Measurements from ENCODE around the gene SH3GL1. TPM values are rescaled to one million over a fixed set of nuclear protein-coding genes. Genes with fewer than 3 reads are reported as not detected.
A peak's percentile ranks its signal among the peaks of the same experiment; 100 is the strongest.

The SH3GL1 gene
- total RNA-seq, 1 donor = 83.2 TPM

- no peaks in the 10 kb centered on the region for H3K36me3 ChIP-seq (ENCODE audit: insufficient read depth, low read length)
- DNase-seq (ENCODE audit: insufficient read length, low spot score, missing footprints) = peak; percentile 90
- peaks cover 10% of the 10 kb centered on the region for H3K27me3 ChIP-seq (ENCODE audit: insufficient read depth, low read length)
- TF ChIP-seq CTCF (IDR thresholded peaks at IDR 0.05; ENCODE audit: extremely low read depth, low read depth, low read length) = no peak
- H3K9me3 ChIP-seq (ENCODE audit: low read depth, low read length) = no peaks in the 10 kb centered on the region
- no peak overlapping the region for H2AFZ ChIP-seq (ENCODE audit: low read length)
- H4K20me1 ChIP-seq (ENCODE audit: insufficient read depth, low read length) = no peaks in the 10 kb centered on the region
- H3K27ac ChIP-seq (ENCODE audit: low read depth, low read length) = no peak overlapping the region
- peak overlapping the region; percentile 72 for H3K4me2 ChIP-seq (ENCODE audit: insufficient read depth, low read length)
- peaks cover 5% of the 10 kb centered on the region for H3K4me1 ChIP-seq (ENCODE audit: insufficient read depth, low read length)
- H3K4me3 ChIP-seq (ENCODE audit: insufficient read depth, low read length) = peak overlapping the region; percentile 37
- H3K79me2 ChIP-seq (ENCODE audit: insufficient read depth, low read length) = no peaks in the 10 kb centered on the region
Observed at GRCh38 chr19:4327252-4327876, 73.0 kb downstream of the SH3GL1 start.

GRCh38 chr19:4326837-4327251 lies 73.5 kb downstream of the SH3GL1 start:
- H2AFZ ChIP-seq (ENCODE audit: low read length) = no peak overlapping the region
- peaks cover 5% of the 10 kb centered on the region for H3K4me1 ChIP-seq (ENCODE audit: insufficient read depth, low read length)
- H3K27ac ChIP-seq (ENCODE audit: low read depth, low read length) = no peak overlapping the region
- H3K4me2 ChIP-seq (ENCODE audit: insufficient read depth, low read length) = peak overlapping the region; percentile 72
- DNase-seq (ENCODE audit: insufficient read length, low spot score, missing footprints) = no peak
- no peak for TF ChIP-seq CTCF (IDR thresholded peaks at IDR 0.05; ENCODE audit: extremely low read depth, low read depth, low read length)
- H3K79me2 ChIP-seq (ENCODE audit: insufficient read depth, low read length) = no peaks in the 10 kb centered on the region
- peaks cover 10% of the 10 kb centered on the region for H3K27me3 ChIP-seq (ENCODE audit: insufficient read depth, low read length)
- no peaks in the 10 kb centered on the region for H3K36me3 ChIP-seq (ENCODE audit: insufficient read depth, low read length)
- H3K4me3 ChIP-seq (ENCODE audit: insufficient read depth, low read length) = no peak overlapping the region
- H3K9me3 ChIP-seq (ENCODE audit: low read depth, low read length) = no peaks in the 10 kb centered on the region
- no peaks in the 10 kb centered on the region for H4K20me1 ChIP-seq (ENCODE audit: insufficient read depth, low read length)

DNA sequence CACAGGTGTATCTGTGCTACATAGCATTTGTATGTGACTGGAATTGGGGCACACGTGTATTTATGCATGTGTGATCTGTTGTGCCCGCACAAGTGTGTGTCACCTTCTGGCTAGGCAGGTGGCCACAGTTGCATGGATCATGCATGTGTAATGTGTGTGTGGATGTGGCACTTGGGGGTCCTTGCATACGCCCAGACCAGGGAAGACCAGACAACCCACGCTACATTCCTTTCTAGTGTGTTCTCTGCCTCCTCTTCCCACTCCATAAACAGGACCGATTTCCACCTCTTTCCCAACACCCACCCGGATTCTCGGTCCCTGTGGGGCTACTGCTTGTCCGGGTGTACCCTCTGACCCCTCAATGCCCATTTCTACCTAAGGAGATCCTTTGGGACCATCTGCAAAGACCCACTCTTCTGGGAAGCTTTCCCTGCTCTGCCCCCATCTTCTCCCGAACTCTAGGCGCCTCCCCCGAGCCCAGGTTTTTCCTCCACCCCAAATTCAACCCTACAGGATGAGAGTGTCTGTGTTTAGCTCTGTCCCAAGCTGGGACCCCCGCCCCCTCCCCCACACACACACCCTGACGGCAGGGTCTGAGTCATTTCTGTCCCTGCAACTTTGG lies 74.0 kb downstream of the SH3GL1 start:
- Histone ChIP-seq H3K36me3 (ENCODE audit: insufficient read depth, low read length) (no peaks in the 10 kb centered on the region), H3K27me3 (ENCODE audit: insufficient read depth, low read length) (peaks cover 10% of the 10 kb centered on the region), H3K4me2 (ENCODE audit: insufficient read depth, low read length) (no peak overlapping the region), H3K9me3 (ENCODE audit: low read depth, low read length) (no peaks in the 10 kb centered on the region), H3K4me1 (ENCODE audit: insufficient read depth, low read length) (peaks cover 5% of the 10 kb centered on the region), H4K20me1 (ENCODE audit: insufficient read depth, low read length) (no peaks in the 10 kb centered on the region), H2AFZ (ENCODE audit: low read length) (no peak overlapping the region), H3K79me2 (ENCODE audit: insufficient read depth, low read length) (no peaks in the 10 kb centered on the region), H3K27ac (ENCODE audit: low read depth, low read length) (no peak overlapping the region), H3K4me3 (ENCODE audit: insufficient read depth, low read length) (no peak overlapping the region)
- no peak for TF ChIP-seq CTCF (IDR thresholded peaks at IDR 0.05; ENCODE audit: extremely low read depth, low read depth, low read length)
- peak; percentile 77 for DNase-seq (ENCODE audit: insufficient read length, low spot score, missing footprints)

DNA sequence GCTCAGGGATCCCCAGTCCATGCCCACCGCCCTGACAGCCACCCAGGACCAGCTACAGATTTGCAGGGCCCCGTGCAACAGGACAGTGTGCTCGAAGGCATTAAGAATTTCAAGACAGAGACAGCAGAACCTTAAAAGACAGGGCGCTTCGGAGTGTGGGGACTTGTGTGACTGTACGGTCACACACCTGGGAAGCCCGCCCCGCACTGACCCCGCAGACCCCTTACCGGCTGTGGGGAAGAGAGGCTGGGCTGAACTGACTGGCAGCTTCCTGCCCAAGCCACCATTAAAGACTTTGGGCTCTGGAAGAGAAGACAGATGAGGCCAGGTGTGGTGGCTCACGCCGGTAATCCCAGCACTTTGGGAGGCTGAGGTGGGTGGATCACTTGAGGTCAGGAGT lies 76.1 kb downstream of the SH3GL1 start:
- no peak overlapping the region for H2AFZ ChIP-seq (ENCODE audit: low read length)
- no peak for TF ChIP-seq CTCF (IDR thresholded peaks at IDR 0.05; ENCODE audit: extremely low read depth, low read depth, low read length)
- H3K36me3 ChIP-seq (ENCODE audit: insufficient read depth, low read length) = no peaks in the 10 kb centered on the region
- H3K4me1 ChIP-seq (ENCODE audit: insufficient read depth, low read length) = peaks cover 5% of the 10 kb centered on the region
- no peaks in the 10 kb centered on the region for H3K79me2 ChIP-seq (ENCODE audit: insufficient read depth, low read length)
- no peak overlapping the region for H3K4me2 ChIP-seq (ENCODE audit: insufficient read depth, low read length)
- no peak overlapping the region for H3K4me3 ChIP-seq (ENCODE audit: insufficient read depth, low read length)
- H3K9me3 ChIP-seq (ENCODE audit: low read depth, low read length) = no peaks in the 10 kb centered on the region
- DNase-seq (ENCODE audit: insufficient read length, low spot score, missing footprints) = peak; percentile 39
- peaks cover 10% of the 10 kb centered on the region for H3K27me3 ChIP-seq (ENCODE audit: insufficient read depth, low read length)
- H3K27ac ChIP-seq (ENCODE audit: low read depth, low read length) = no peak overlapping the region
- H4K20me1 ChIP-seq (ENCODE audit: insufficient read depth, low read length) = no peaks in the 10 kb centered on the region
